HepG2 (cell line): ENCODE data around the gene FAM219A. TPM values are rescaled to one million over a fixed set of nuclear protein-coding genes. Genes with fewer than 3 reads are reported as not detected.

ENCODE experiments used
- ATAC-seq: fragments of 200-7000 bp; cut with Tn5 transposase; 3 replicates; pipeline ENCODE4 v1.9.1; 2020; ENCODE audit warnings: mild to moderate bottlenecking, moderate library complexity
- BruUV-seq: library from RNA; stranded (reverse); fragments of 400-500 nt; replicated peaks from 2 replicates; lab custom pipeline; 2021; lab: Mats Ljungman, UMichigan
- CTCF ChIA-PET: fragments of 300-600 bp; formaldehyde crosslinking; extraction: SDS; loops from one replicate; lab custom pipeline; 2021; ENCODE audit warnings: low total read pairs, inconsistent platforms, low intra/inter-chr PET ratio; lab: Yijun Ruan, JAX
- POLR2A ChIA-PET: fragments of 350-600 bp; sonication (Branson Sonifier 250); formaldehyde crosslinking; loops from one replicate; lab custom pipeline; 2020; ENCODE audit warnings: antibody characterized with exemption, inconsistent platforms; lab: Yijun Ruan, JAX
- DNase-seq: peaks from one replicate; pipeline ENCODE4 v3.0.0-alpha.2; 2015; ENCODE audit warnings: low spot score
- FAIRE-seq: peaks from 3 replicates; lab custom pipeline; 2011; peaks lifted over from hg19 to GRCh38; lab: Jason Lieb, UNC
- H2AFZ ChIP-seq: one replicate; pipeline ENCODE4 v1.6.1; 2011; ENCODE audit warnings: low read length, inconsistent platforms
- H3K27ac ChIP-seq: fragments of 300-600 bp; 3 replicates; pipeline ENCODE4 v1.8.0; 2011; ENCODE audit warnings: mixed run types, mild to moderate bottlenecking, mixed read lengths, low read length, inconsistent platforms; ENCODE audit not compliant: insufficient read depth; ENCODE audit errors: extremely low read length
- H3K27me3 ChIP-seq, 2 experiments: fragments of 200-600 bp in 1 of 2; 2 replicates in 1 of 2; 3 replicates in 1 of 2; pipeline versions ENCODE4 v1.6.0 to v1.8.0; 2011; ENCODE audit warnings: low read length in 2 of 2, mild to moderate bottlenecking in 2 of 2, moderate library complexity in 2 of 2, inconsistent platforms in 1 of 2; ENCODE audit not compliant: insufficient read depth in 2 of 2, control insufficient read depth in 1 of 2
- H3K36me3 ChIP-seq, 2 experiments: fragments of 200-600 bp in 1 of 2; replicated peaks in 1 of 2; 2 replicates in 1 of 2; 3 replicates in 1 of 2; pipeline versions ENCODE4 v1.5.1 to v1.8.0; 2011; ENCODE audit warnings: low read length in 2 of 2, inconsistent platforms in 1 of 2; ENCODE audit not compliant: insufficient read depth in 2 of 2, control insufficient read depth in 1 of 2
- H3K4me1 ChIP-seq: 2 replicates; pipeline ENCODE4 v1.5.1; 2012; ENCODE audit warnings: low read length, inconsistent platforms; ENCODE audit not compliant: insufficient read depth
- H3K4me2 ChIP-seq: 2 replicates; pipeline ENCODE4 v1.6.0; 2011; ENCODE audit warnings: low read depth, low read length, inconsistent platforms
- H3K4me3 ChIP-seq, 3 experiments: fragments of 200-600 bp in 1 of 3; sonication (generic), shearing (Covaris generic) in 1 of 3; replicated peaks in 1 of 3; 2 replicates each; pipeline ENCODE4 v1.5.1; 2011 to 2016; ENCODE audit warnings: low read length in 3 of 3, inconsistent platforms in 2 of 3, low read depth in 2 of 3, mild to moderate bottlenecking in 2 of 3, control low read depth in 1 of 3, mixed read lengths in 1 of 3; ENCODE audit not compliant: insufficient read depth in 1 of 3
- H3K79me2 ChIP-seq: one replicate; pipeline ENCODE4 v1.6.1; 2011; ENCODE audit warnings: low read length, inconsistent platforms; ENCODE audit not compliant: insufficient read depth
- H3K9ac ChIP-seq: 2 replicates; pipeline ENCODE4 v1.6.0; 2011; ENCODE audit warnings: mild to moderate bottlenecking, low read depth, low read length, inconsistent platforms; ENCODE audit not compliant: insufficient read depth
- H3K9me3 ChIP-seq: 2 replicates; pipeline ENCODE4 v1.5.1; 2012; ENCODE audit warnings: mild to moderate bottlenecking, low read length
- H4K20me1 ChIP-seq: 2 replicates; pipeline ENCODE4 v1.6.0; 2011; ENCODE audit warnings: inconsistent platforms, mild to moderate bottlenecking, low read length, moderate library complexity; ENCODE audit not compliant: insufficient read depth
- AKAP8 ChIP-seq: sonication (generic); formaldehyde crosslinking; IDR thresholded peaks from 2 replicates; pipeline ENCODE4 v1.5.1; 2020; ENCODE audit warnings: mild to moderate bottlenecking, missing genetic modification reagents
- ARNT2 ChIP-seq: sonication (generic); formaldehyde crosslinking; IDR thresholded peaks from 2 replicates; pipeline ENCODE4 v1.8.0; 2022; ENCODE audit warnings: mild to moderate bottlenecking, low read depth, missing genetic modification reagents, moderate library complexity
- CENPT ChIP-seq: sonication (generic); formaldehyde crosslinking; IDR thresholded peaks from 2 replicates; pipeline ENCODE4 v1.8.0; 2022; ENCODE audit warnings: low read depth, mild to moderate bottlenecking, moderate library complexity, missing genetic modification reagents
- MIER2 ChIP-seq: IDR thresholded peaks from 2 replicates; pipeline ENCODE4 v1.6.1; 2016; ENCODE audit warnings: missing biosample characterization, missing genetic modification reagents
- RAD21 ChIP-seq: fragments of 450-650 bp; formaldehyde crosslinking; IDR thresholded peaks from 2 replicates; pipeline ENCODE4 v1.5.0; 2020; ENCODE audit warnings: mild to moderate bottlenecking
- SMC3 ChIP-seq: IDR thresholded peaks from 2 replicates; pipeline ENCODE4 v1.6.1; 2011; ENCODE audit warnings: low read length, improper control_type of control experiment
- STAG1 ChIP-seq: sonication (generic); formaldehyde crosslinking; IDR thresholded peaks from 2 replicates; pipeline ENCODE4 v1.4.0; 2020; ENCODE audit warnings: missing genetic modification reagents
- TCF7L2 ChIP-seq: IDR thresholded peaks from 2 replicates; pipeline ENCODE4 v1.6.1; 2011; ENCODE audit warnings: mild to moderate bottlenecking, low read depth, low read length, moderate library complexity
- XBP1 ChIP-seq: sonication (generic); formaldehyde crosslinking; IDR thresholded peaks from 2 replicates; pipeline ENCODE4 v1.5.0; 2020; ENCODE audit warnings: missing genetic modification reagents
- YEATS2 ChIP-seq: sonication (generic); formaldehyde crosslinking; IDR thresholded peaks from 2 replicates; pipeline ENCODE4 v1.4.0; 2020; ENCODE audit warnings: missing genetic modification reagents, borderline replicate concordance
- WGBS: methylation state at CpG from one replicate; pipeline ENCODE4 v1.1.6; 2017; ENCODE audit warnings: low lambda C conversion rate; 5-methylcytosine and 5-hydroxymethylcytosine counted together
- in situ Hi-C: cut with HindIII; loops from 2 replicates; pipeline ENCODE4 v1.10.0; 2017; ENCODE audit warnings: low pct_unique_long_range_greater_than_20kb; ENCODE audit not compliant: extremely low pct_ligation_motif_present
- intact Hi-C: fragments of 100-400 bp; cut with micrococcal nuclease; formaldehyde crosslinking; loops from one replicate; pipeline ENCODE4 v1.10.0; 2022; ENCODE audit not compliant: unreplicated experiment
- polyA plus RNA-seq, 8 experiments: library from polyadenylated mRNA; depleted of rRNA in 3 of 8; stranded (reverse) in 7 of 8; unstranded in 1 of 8; fragments of >200 nt; fragmentation: Illumina TruSeq in 4 of 8; extraction: Trizol in 4 of 8; gene quantifications; 2 replicates each; pipeline versions ENCODE4 v1.2.1 to v1.2.3, GENCODE V29; 2011 to 2016; ENCODE audit warnings: low read depth in 4 of 8, missing spikeins in 1 of 8, mixed read lengths in 1 of 8; ENCODE audit not compliant: insufficient read depth in 1 of 8
- total RNA-seq, 5 experiments: library from RNA; depleted of rRNA; stranded (reverse); fragments of >200 nt; fragmentation: Illumina TruSeq; extraction: Trizol; gene quantifications; 2 replicates each; pipeline ENCODE4 v1.2.3, GENCODE V29; 2016; ENCODE audit warnings: low read depth in 1 of 5
- TF ChIP-seq, protein P1 (sequence below): sonication (generic); formaldehyde crosslinking; IDR thresholded peaks from 2 replicates; pipeline ENCODE4 v1.5.0; 2020; ENCODE audit warnings: mild to moderate bottlenecking, missing genetic modification reagents, moderate library complexity
- TF ChIP-seq, protein P2 (sequence below): IDR thresholded peaks from 2 replicates; pipeline ENCODE4 v1.6.1; 2016; ENCODE audit warnings: mild to moderate bottlenecking
- TF ChIP-seq, protein P3 (sequence below): sonication (generic); formaldehyde crosslinking; IDR thresholded peaks from 2 replicates; pipeline ENCODE4 v1.5.1; 2020; ENCODE audit warnings: mild to moderate bottlenecking, missing genetic modification reagents, moderate library complexity

The FAM219A gene
- total and polyA plus RNA-seq, 2 of the 13 experiments (the other 11 are each of a cell fraction or from before 2014, with no cell fraction given) = 3.9 to 6.4 TPM

DNA sequence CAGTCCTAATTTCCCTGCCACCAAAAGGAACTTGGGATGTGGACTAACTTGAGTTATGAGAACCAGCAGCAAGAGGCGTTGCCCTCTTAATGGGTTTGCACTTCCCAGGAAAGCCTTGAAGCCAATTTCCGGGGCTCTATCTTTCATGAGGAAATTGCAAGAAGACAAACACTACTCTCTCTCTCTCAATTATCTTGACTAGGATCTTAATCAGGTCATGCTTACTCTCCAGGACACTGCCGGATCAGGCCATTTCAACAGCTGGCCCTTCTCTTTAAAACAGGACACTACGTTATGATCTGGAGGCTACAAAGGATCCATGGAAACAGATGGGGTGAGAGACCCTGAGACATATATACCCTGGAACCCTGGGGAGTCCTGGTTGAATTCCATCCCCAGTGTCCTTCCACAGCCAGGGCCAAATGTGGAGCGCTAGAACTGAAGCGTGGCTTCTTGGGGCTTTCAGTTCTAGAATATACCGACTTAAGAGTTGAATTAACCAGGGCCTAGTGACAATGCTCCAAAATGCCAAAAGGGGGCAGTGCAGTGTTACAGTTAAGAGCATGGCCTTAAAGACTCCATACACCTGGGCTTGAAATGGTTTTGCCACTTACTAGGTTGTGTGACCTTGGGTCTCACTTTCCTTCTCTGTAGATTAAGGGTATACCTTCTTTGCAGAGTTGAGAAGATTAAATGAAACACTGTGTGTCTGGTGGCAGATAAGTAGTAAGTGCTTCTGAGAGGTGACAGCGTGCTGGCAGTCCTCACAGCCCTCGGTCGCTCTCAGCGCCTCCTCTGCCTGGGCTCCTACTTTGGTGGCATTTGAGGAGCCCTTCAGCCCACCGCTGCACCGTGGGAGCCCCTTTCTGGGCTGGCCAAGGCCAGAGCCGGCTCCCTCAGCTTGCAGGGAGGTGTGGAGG, 21.1 kb downstream of the FAM219A start:
- FAIRE-seq = peak; percentile 84

More for the DNA sequence above, 21.1 kb downstream of the FAM219A start:
- Histone ChIP-seq H3K27me3 (no peaks in the 10 kb centered on the region), H3K9ac (no peak overlapping the region), H2AFZ (no peak overlapping the region), H3K36me3 (no peaks in the 10 kb centered on the region), H3K9me3 (no peaks in the 10 kb centered on the region), H3K79me2 (no peaks in the 10 kb centered on the region), H4K20me1 (no peaks in the 10 kb centered on the region), H3K4me3 (no peak overlapping the region), H3K4me1 (no peaks in the 10 kb centered on the region), H3K27ac (no peak overlapping the region), H3K4me2 (no peak overlapping the region)
- in situ Hi-C loops (no loop called here), intact Hi-C loops (loop anchor here (1.0 to 2.0 kb wide), 3 partner anchors 63 to 154 kb away; no protein-coding TSS in a partner anchor)
- ChIA-PET POLR2A (no interaction called here), CTCF (interaction anchor here (0.6 to 3.3 kb wide), 8 partner anchors 64 to 197 kb away, joined by 3 to 34 read pairs (median 5); no protein-coding TSS in a partner anchor)
- peak; percentile 88 for ATAC-seq
- 82% methylated on average over 11 of the region's 14 CpGs for WGBS
- DNase-seq = peak; percentile 68
- BruUV-seq = no TSS peak
- TF ChIP-seq STAG1 (CRISPR knock-in tag) (peak; percentile 83), CENPT (CRISPR knock-in tag) (no peak), TCF7L2 (no peak), SMC3 (peak; percentile 79), XBP1 (no peak), AKAP8 (CRISPR knock-in tag) (no peak), RAD21 (CRISPR knock-in tag) (peak; percentile 67; the same call in 1 of the 2 replicates), ARNT2 (CRISPR knock-in tag) (no peak), YEATS2 (CRISPR knock-in tag) (no peak), MIER2 (CRISPR knock-in tag) (0 out of 2 replicates have a peak, but pooled peaks have one; percentile 59)
- TF ChIP-seq, protein P1, sequence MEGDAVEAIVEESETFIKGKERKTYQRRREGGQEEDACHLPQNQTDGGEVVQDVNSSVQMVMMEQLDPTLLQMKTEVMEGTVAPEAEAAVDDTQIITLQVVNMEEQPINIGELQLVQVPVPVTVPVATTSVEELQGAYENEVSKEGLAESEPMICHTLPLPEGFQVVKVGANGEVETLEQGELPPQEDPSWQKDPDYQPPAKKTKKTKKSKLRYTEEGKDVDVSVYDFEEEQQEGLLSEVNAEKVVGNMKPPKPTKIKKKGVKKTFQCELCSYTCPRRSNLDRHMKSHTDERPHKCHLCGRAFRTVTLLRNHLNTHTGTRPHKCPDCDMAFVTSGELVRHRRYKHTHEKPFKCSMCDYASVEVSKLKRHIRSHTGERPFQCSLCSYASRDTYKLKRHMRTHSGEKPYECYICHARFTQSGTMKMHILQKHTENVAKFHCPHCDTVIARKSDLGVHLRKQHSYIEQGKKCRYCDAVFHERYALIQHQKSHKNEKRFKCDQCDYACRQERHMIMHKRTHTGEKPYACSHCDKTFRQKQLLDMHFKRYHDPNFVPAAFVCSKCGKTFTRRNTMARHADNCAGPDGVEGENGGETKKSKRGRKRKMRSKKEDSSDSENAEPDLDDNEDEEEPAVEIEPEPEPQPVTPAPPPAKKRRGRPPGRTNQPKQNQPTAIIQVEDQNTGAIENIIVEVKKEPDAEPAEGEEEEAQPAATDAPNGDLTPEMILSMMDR (CRISPR knock-in tag) = peak; percentile 86
- TF ChIP-seq, protein P2, sequence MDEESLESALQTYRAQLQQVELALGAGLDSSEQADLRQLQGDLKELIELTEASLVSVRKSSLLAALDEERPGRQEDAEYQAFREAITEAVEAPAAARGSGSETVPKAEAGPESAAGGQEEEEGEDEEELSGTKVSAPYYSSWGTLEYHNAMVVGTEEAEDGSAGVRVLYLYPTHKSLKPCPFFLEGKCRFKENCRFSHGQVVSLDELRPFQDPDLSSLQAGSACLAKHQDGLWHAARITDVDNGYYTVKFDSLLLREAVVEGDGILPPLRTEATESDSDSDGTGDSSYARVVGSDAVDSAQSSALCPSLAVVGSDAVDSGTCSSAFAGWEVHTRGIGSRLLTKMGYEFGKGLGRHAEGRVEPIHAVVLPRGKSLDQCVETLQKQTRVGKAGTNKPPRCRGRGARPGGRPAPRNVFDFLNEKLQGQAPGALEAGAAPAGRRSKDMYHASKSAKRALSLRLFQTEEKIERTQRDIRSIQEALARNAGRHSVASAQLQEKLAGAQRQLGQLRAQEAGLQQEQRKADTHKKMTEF (CRISPR knock-in tag) = no peak
- TF ChIP-seq, protein P3, sequence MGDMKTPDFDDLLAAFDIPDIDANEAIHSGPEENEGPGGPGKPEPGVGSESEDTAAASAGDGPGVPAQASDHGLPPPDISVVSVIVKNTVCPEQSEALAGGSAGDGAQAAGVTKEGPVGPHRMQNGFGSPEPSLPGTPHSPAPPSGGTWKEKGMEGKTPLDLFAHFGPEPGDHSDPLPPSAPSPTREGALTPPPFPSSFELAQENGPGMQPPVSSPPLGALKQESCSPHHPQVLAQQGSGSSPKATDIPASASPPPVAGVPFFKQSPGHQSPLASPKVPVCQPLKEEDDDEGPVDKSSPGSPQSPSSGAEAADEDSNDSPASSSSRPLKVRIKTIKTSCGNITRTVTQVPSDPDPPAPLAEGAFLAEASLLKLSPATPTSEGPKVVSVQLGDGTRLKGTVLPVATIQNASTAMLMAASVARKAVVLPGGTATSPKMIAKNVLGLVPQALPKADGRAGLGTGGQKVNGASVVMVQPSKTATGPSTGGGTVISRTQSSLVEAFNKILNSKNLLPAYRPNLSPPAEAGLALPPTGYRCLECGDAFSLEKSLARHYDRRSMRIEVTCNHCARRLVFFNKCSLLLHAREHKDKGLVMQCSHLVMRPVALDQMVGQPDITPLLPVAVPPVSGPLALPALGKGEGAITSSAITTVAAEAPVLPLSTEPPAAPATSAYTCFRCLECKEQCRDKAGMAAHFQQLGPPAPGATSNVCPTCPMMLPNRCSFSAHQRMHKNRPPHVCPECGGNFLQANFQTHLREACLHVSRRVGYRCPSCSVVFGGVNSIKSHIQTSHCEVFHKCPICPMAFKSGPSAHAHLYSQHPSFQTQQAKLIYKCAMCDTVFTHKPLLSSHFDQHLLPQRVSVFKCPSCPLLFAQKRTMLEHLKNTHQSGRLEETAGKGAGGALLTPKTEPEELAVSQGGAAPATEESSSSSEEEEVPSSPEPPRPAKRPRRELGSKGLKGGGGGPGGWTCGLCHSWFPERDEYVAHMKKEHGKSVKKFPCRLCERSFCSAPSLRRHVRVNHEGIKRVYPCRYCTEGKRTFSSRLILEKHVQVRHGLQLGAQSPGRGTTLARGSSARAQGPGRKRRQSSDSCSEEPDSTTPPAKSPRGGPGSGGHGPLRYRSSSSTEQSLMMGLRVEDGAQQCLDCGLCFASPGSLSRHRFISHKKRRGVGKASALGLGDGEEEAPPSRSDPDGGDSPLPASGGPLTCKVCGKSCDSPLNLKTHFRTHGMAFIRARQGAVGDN (CRISPR knock-in tag) = peak; percentile 17; the same call in 1 of the 2 replicates
